HG03342 (cell line): ENCODE data around the gene ZBTB7B.

Experiments
- ATAC-seq: cut with Tn5 transposase; IDR thresholded peaks from one replicate; pipeline ENCODE4 v1.9.1; 2021; ENCODE audit warnings: mild to moderate bottlenecking, moderate library complexity; ENCODE audit not compliant: unreplicated experiment

Gene ZBTB7B

DNA sequence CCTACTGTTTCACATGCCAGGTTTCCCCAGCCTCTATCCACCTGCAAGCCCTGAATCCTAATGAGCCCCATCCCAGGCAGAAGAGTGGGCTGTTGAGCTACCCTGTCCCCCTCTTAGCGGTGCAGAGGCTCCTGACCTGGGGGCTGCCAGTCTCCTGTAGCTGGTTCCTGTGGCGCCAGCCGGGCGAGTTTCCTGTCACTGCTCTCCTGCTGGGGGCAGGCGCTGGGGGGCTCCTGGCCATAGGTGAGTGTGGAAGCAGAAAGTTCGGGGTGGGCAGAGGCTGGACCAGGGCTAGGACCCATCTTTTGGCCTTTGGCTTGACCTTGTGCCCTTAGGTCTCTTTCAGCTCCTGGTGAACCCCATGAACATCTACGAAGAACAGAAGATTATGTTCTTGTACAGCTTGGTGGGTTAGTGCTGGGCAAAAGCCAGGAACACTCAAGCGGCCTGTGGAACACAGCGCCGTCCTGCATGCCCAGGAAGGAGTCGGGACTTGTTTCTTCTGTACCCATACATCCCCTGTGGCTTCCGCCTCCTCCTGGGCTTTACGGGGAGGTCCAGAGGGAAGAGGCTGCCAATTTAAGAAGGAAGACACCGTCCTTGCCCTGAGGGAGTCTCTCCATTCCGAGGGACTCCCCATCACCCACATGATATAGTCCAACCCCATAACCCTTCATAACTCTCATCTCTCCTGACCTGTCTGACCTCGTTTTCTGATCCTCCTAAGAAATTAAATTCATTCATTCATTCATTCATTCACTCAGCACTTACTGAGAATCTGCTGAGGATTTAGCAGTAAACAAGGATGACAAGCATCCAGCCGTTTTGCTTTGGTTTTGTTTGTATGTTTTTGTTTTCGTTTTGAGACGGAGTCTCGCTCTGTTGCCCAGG, 32.0 kb downstream of the ZBTB7B start:
- ATAC-seq, result no peak

DNA sequence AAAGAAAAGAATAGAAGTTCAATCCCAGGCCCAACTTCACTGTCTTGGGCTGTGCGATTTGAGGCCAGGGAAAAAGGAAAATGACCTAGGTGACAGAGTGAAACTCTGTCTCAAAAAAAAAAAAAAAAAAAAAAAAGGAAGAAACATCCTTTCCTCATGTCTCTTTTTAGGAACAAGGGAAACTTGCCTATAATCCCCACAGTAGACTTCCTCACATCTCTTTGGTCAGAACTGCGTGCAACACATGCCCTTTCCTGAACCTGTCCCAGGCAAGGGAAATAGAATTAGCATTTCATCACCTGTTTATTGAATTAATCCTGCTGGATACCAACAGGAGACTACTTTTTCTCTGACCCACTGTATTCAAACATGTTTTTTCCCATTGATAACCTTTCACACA, 33.3 kb downstream of the ZBTB7B start:
- ATAC-seq, result no peak

DNA sequence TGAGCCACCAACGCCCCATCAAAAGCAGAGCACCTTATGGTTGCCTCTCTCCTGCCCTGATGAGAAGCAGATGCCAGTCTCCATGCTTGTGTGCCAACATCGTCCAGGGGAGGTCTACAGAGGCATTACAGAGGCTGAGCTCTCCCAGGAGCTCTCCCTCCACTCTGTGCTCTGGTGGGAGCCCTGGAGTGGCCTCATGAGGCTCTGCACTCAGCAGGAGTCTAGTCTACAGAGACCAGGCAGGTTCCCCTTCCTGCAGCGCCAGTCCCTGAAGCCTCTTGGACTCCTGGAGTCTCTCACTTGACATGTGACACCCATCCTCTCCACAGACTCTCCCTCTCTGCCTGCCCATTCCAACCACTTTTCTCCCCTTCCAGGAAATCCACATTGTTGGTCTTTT, 34.4 kb downstream of the ZBTB7B start:
- ATAC-seq, result no peak

DNA sequence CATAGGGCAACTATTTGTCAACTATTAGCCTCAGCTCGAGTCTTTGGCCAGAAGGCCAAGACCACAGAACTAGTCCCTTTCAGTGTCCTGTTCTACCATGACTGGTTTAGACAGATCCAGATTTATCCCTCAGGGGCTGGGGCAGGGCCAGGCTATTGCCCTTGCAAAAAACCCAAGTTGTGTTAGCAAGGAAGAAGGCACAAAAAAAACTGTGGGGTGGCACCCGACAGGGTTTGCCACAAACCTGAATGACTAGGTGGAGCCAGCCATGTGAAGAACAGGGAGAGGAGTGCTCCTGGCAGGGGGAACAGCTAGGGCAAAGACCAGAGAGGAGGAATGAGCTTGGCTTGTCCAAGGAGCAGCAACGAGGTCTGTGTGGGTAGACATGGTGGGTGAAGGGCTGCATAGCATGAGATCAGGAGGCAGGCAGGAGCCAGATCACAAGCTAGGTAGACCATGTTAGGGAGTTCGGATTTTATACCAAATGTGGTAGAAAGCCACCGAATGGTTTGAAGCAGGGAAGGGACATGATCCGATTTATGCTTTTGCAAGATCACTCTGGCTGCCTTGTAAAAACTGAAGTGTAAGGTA, 35.3 kb downstream of the ZBTB7B start:
- no peak for ATAC-seq

DNA sequence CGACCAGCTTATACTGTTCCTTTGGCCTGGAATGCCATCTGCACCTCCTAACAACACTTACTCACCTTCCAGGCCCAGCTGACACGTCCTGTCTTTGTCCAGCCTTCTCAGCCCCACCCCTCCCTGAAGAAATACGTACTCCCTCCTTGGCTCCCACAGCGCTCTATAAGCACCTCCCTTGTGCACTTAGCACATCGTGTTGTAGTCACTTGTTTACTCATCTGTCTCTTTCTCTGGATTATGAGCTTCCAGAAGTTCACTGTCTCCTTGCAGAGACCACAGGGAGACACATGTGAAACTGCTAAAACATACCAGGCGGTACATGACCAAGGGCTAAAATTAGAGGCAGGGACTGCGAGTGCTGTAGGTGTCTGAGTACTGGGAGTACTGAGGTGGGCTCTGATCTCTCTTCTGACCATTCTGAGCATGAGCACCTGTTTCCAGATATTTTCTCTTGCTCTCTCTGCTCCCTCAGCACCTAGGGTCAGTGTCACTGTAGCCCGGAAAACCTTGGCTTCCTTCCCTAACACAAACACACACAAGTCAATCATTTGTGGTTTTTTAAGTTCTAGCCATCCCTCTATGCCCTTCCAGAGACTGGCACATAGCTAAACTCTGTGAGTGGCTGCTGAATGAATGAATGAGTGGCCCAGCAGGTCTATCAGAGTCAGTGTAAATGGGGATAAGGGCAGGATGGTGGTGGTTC, 36.2 kb downstream of the ZBTB7B start:
- ATAC-seq, result no peak

DNA sequence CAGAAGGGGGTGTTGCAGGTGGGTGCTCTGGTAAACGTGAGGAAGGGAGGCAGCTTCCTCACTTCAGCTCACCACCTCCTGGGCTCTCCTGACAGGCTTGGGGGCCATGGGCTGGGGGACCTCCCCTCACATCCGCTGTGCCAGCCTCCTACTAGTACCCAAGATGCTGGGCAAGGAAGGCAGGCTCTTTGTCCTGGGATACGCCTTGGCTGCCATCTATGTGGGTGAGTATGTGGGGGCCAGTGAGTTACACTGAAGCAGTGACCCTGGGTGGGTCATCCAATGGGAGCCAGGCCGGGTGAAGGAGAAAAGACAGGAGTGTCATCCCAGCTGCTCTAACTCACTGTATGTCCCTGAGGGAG, 36.7 kb downstream of the ZBTB7B start:
- no peak for ATAC-seq

DNA sequence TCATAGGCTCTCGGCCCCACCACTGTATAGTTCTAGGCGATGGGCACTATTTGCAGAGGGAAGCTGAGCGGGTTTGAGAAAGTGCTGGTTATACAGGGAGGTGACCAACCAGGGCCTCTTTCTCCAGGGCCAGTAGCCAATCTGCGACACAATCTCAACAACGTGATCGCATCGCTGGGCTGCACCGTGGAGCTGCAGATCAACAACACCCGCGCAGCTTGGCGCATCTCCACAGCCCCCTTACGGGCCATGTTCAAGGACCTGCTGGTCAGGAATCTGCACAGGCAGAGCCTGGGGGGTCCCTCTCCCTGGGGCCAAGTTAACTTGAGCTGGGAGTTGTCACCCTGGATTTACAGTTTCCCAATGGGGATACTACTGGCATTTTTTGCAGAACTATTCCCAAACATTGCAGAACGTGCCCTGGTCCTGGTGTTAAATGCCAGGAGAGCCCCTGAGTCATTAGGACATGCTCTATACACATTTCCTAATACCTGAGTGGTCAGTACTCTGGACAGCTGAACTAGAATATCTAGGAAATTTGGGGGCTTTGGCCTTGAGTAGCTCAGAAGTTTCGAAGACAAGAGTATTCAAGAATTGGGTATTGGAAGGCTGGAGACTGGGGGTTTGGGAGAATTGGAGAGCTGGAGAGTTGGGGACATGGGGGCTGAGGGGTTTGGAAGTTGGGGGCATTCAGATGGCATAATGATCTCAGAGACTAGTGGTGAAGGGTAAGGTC, 37.9 kb downstream of the ZBTB7B start:
- no peak for ATAC-seq

DNA sequence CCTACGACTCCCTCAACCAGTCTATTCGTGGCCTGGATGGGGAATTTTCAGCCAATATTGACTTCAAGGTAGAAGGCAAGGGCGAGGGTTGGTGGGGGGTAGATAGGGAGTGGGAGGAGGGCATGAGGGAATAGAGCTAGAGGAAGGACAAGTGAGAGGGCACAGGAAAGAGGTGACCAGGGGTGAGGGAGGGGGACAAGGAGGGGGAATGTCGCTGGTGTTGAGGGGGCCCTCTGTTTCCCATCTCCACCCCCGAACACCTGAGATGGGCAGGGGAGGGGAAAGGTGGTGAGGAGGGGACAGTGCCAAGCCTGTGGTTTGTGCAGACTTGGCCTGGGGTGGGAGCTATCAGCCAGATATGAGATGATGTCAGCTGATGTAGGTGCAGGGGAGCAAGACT, 40.2 kb downstream of the ZBTB7B start:
- no peak for ATAC-seq

DNA sequence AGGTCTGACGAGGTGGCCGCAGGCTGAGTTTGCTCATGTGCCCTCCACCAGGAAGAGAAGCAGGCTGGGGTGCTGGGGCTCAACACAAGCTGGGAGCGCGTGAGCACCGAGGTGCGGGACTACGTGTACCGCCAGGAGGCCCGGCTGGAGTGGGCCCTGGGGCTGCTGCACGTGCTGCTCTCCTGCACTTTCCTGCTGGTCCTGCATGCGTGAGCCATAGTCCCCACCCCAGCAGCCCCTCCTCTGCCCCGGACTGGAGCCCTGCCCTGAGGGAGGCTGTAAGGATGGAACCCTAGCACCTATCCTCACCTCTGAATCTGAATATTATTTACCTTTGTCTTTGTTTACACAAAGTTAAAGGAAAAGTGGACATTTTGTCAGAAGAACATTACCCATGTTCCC, 40.7 kb downstream of the ZBTB7B start:
- no peak for ATAC-seq

DNA sequence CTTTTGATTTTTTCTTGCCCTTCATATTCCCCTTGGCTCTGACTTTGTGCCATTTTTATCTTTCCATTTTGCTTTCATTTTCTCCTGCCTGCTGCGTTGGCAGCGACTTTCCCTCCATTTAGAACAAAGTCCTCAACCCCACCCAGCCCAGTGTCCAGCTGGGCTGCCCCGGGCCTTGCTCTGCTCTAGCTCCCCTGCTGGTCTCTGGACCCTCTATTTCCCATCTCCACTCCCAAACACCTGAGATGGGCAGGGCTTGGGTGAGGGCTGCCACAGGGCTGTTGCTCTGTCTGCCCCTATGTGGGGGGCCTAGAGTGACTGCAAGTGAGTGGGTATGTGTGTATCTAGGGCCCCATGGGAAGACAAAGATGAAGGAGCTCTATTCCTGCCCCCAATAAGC, 41.2 kb downstream of the ZBTB7B start:
- ATAC-seq, result no peak

DNA sequence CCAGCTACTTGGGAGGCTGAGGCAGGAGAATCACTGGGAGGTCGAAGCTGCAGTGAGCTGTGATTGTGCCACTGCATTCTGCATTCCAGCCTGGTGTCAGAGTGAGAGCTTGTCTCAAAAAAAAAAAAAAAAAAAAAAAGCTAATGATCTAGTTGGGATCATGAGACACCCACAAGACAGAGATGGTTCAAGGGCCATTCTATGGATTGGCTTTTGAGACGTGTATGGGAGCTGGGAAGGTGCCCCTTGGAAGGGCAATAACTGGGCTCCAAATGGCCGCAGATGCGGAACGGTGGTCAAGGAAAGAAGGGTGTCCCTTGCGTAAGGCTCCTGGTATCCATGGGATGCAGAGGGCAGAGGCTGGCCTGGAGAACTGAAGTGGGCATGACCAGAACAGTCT, 41.8 kb downstream of the ZBTB7B start:
- no peak for ATAC-seq

DNA sequence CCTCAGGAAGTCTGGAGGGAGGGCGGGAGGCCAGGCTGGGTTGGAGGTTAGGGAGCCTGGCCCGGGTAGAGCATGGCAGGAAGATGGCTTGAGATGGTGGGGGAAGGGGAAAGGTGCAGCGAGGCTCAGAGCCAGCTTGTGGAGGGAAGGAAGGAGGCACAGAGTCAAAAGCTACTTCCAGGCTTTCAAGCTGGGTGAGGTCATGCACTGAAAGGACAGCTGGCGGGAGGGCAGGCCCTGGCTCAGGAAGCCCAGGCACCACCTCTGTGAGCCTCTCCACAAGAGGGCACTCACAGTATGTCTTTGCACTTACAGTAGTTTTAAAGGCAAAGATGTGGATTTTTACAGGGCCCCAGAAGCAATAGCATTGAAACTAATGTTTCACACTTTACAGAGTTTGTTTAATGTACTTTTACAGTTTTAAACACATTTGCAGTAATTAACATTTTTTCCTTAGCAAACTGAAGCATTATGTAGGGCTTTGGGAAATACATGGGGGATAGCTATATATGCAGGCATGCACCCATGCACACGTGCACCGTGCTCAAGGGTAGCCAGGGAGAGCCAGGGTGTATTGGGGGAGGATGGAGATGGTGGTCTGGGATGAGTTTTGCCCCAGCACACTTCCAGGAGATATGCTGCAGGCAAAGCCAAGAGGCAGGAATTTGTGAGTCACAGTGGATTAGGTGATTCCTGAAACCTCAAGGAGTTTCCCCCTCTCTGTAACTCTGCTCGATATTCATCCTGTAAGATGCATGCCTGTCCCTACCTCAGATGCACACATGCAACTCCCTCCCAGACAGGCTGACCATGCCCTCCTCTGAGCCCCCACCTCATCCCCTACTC, 42.4 kb downstream of the ZBTB7B start:
- ATAC-seq, result no peak

DNA sequence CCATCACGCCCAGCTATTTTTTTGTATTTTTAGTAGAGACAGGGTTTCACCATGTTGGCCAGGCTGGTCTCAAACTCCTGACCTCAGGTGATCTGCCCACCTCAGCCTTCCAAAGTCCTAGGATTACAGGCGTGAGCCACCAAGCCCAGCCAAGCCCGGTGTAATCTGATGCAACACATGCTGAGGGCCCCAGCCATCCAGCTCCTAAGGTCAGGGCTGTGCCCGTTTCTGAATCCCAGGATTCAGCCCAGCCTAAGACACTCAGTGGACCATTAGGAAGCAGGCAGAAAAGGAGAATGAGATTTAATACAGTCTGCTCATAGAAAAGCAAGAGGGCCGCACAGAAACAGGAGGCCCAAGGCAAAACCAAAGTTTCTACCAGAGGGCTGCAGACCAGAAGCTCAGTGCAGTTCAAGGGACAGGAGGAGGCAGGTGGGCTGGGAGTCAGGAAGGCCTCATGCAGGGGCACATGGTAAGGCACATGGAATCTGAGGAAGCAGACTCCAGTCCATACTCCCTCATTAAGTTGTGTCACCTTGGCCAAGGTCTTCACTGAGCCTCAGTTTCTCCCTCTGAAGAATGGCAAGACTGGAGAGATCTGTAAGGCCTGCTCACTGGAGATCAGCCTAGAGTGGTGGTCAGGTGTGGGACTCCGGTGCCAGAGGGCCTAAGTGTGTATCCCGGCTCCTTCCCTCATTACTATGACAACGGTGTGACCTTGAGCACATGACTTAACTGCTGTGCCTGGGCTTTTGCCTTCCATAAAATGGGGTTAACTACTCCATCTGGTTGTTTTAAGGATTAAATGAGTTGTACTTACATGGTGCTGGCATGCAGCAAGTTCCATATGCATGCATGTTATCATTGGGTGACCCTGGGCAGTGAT, 46.1 kb downstream of the ZBTB7B start:
- no peak for ATAC-seq

DNA sequence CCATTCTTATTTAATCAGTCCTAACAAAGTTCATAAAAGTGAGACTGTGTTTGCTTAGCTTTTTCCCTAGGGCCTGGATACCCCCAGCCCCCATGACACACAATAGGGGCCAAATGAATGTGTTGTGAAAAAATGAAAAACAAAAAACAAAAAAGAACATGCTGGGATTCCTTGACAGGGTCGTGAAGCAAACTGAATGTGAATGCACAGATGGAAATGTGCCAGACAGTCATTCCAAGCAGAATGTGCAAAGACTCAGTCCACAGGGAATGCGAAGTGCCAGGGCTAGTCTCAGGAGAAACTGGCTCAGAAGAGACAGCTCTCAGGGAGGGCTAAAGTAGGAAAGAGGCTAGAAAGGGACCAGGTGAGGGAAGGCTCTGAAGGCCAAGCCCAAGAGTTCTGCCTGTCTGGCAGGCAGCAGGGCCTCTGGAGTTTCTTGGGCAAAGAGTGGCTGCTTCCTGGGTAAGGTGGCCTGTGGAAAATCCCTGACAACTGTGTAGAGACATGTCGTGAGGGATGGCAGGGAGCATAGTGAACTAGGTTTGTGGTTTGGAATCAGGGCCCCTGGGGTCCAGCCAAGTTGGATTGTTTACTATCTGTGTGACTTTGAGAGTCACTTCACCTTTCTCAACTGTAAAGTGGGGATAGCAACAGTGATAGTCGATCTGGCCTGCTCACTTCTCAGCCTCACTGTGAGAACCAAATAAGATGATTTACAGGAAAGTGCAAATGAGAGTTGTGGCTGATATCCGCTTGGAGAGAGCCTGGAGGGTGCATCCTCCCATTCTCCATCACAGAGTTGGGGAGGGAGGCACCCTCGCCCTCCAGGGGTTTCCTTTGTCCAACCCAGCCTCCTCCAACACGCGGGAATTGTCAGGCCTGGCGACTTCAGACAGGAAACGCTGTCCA, 47.3 kb downstream of the ZBTB7B start:
- no peak for ATAC-seq

DNA sequence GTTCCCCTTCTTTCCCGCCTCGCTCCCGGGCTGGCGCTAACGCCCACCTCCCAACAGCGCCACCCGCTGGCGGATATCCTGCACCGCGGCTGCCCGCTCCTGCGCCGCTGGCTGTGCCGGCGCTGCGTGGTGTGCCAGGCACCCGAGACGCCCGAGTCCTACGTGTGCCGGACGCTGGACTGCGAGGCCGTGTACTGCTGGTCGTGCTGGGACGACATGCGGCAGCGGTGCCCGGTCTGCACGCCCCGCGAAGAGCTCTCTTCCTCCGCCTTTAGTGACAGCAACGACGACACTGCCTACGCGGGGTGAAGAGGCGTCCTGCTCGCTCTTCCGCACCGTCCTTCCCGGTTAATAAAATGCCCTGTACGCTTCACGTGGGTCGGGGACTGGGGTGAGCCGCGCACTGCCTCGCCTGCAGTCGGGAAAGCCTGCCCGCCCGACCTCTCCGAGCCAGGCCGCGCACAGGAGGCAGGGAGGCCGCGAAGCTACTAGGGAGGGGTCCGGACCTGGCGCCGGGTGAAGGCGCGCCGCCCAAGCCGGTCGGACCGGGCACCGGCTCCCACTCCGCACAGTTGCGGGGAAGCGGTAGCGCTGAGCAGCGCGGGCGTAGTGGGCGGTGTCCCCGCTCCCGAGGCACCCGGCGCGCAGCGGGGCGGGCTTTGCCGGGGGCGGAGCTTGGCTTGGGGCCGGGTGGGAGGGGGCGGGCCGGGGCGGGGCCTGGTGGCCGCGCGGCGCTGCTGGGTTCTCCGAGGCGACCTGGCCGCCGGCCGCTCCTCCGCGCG, 48.1 kb downstream of the ZBTB7B start, which contains the start of gene ADAM15:
Gene ADAM15 (plus strand): TSS at position 757 of the 782 bp plus-strand sequence. CDS start 71 bp downstream, outside the sequence.
- peak; percentile 47 for ATAC-seq

DNA sequence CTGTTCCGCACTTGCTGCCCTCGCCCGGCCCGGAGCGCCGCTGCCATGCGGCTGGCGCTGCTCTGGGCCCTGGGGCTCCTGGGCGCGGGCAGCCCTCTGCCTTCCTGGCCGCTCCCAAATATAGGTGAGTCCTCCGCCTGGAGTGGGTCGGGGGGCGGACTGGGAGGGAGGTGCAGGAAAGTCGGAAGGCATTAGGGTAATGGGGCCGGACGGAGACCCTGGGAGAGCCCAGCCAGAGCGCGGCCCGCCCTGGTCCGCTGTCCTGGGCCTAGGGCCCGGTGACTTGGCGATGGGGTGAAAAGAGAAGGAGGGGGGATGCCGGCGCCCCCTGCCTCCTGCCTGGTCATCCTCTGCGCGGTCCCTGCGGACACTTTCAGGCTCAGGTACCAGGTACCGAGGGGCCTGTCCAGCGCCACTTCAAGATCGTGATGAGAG, 48.8 kb downstream of the ZBTB7B start:
- peak; percentile 20 for ATAC-seq

DNA sequence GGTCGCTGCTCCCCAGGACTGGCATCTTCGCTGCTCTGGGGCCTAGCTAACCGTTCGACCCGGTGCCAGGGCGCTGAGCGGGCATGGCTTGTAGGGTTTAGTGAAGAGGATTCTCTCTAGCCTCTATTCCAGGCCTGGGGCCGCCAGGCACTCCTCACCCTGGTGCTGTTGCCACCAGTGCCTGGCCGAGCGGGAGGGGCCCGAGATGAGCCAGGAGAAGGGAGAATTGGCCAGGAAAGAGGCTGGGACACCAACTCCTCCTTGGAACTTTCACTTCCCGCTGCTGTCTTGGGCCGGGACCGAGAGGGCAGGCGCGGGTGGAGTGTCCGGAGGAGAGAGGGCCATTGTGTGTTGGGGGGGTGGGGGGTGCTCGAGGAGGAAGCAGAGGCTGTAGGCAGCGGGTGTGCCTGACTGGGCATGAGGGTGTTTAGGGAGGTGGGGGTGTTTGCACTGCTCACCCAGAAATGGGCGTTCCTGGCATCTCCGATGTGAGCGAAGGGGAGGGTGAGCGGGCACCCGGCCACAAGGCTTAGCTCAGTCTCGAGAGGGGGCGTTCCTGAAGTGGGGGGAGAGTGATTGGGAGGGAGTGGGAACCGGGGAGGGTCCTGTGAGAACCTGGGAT, 49.3 kb downstream of the ZBTB7B start:
- peak; percentile 3 for ATAC-seq
